ENCODE measurements around the gene SCTR.

DNA sequence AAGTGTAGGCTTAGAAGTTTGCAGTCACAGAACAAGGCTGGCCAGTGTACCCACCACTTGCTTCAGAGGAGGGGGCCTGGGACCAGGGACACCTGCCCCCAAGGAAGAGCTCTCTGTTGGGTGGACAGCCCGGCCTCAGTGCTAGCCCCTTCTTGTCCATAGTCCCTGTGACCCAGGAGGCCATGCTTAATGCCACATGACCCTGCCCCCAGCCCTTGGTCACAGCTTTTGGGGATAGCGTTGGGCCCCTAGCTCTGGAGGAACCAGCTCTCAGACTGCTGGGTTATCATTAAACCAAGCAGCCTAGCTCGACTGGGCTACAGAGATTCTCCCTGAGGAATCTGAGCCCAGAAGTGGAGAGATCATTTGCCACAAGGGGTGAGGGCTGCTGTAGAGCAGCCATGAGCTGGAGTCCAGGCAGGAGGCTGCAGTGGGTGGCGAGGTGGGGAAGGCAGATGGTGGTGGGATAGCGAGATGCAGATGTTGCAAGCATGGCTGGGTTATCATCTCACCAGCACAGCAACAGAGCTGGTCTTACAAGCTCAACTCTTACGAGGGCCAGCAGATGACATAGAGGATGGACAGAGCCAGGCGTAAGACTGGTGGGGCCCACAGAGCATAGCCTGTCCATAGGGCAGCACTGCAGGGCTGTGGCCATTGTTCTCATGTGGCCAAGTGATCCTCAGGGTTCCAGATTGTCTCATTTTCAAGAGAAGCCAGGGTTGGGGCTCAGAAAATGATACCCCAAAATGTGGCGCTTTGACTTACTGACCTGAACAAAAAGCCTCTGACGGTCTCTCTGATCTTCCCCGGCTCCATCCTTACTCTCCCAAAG is 99.8 kb downstream of the SCTR start:
- TF ChIP-seq, protein P1, sequence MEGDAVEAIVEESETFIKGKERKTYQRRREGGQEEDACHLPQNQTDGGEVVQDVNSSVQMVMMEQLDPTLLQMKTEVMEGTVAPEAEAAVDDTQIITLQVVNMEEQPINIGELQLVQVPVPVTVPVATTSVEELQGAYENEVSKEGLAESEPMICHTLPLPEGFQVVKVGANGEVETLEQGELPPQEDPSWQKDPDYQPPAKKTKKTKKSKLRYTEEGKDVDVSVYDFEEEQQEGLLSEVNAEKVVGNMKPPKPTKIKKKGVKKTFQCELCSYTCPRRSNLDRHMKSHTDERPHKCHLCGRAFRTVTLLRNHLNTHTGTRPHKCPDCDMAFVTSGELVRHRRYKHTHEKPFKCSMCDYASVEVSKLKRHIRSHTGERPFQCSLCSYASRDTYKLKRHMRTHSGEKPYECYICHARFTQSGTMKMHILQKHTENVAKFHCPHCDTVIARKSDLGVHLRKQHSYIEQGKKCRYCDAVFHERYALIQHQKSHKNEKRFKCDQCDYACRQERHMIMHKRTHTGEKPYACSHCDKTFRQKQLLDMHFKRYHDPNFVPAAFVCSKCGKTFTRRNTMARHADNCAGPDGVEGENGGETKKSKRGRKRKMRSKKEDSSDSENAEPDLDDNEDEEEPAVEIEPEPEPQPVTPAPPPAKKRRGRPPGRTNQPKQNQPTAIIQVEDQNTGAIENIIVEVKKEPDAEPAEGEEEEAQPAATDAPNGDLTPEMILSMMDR (IDR thresholded peaks at IDR 0.05; ENCODE audit: insufficient read depth, low read length): no peak
- TF ChIP-seq POLR2AphosphoS5 (IDR thresholded peaks at IDR 0.05; ENCODE audit: low read depth): no peak
- TF ChIP-seq, protein P2, sequence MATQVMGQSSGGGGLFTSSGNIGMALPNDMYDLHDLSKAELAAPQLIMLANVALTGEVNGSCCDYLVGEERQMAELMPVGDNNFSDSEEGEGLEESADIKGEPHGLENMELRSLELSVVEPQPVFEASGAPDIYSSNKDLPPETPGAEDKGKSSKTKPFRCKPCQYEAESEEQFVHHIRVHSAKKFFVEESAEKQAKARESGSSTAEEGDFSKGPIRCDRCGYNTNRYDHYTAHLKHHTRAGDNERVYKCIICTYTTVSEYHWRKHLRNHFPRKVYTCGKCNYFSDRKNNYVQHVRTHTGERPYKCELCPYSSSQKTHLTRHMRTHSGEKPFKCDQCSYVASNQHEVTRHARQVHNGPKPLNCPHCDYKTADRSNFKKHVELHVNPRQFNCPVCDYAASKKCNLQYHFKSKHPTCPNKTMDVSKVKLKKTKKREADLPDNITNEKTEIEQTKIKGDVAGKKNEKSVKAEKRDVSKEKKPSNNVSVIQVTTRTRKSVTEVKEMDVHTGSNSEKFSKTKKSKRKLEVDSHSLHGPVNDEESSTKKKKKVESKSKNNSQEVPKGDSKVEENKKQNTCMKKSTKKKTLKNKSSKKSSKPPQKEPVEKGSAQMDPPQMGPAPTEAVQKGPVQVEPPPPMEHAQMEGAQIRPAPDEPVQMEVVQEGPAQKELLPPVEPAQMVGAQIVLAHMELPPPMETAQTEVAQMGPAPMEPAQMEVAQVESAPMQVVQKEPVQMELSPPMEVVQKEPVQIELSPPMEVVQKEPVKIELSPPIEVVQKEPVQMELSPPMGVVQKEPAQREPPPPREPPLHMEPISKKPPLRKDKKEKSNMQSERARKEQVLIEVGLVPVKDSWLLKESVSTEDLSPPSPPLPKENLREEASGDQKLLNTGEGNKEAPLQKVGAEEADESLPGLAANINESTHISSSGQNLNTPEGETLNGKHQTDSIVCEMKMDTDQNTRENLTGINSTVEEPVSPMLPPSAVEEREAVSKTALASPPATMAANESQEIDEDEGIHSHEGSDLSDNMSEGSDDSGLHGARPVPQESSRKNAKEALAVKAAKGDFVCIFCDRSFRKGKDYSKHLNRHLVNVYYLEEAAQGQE (IDR thresholded peaks at IDR 0.05; ENCODE audit: insufficient replicate concordance, low read depth): no peak
- TF ChIP-seq GABPA (IDR thresholded peaks at IDR 0.05; ENCODE audit: low read depth): no peak
